Measurements from ENCODE around the gene BTBD18. TPM values are rescaled to one million over a fixed set of nuclear protein-coding genes. Genes with fewer than 3 reads are reported as not detected.

Gene BTBD18
- total and polyA plus RNA-seq, 10 of the 15 experiments (the other 5 are each of a cell fraction or from before 2014, with no cell fraction given), result 0.05 to 0.58 (median 0.19) TPM; not detected in 6

GRCh38 chr11:57712256-57713150, 39.1 kb downstream of the BTBD18 start, which contains the start of gene TMX2 (continued):
- peak; percentile 98 for TF ChIP-seq CREB1 (IDR thresholded peaks at IDR 0.05; ENCODE audit: low read depth)
- peak; percentile 42 for TF ChIP-seq MLLT1 (IDR thresholded peaks at IDR 0.05)
- 0 out of 2 replicates have a peak, but pooled peaks have one; percentile 17 for TF ChIP-seq GATAD2B (conservative IDR thresholded peaks at IDR 0.05; ENCODE audit: low read depth)
- TF ChIP-seq E4F1 (IDR thresholded peaks at IDR 0.05; ENCODE audit: borderline replicate concordance, partially characterized antibody), result peak; percentile 43
- peak; percentile 73 for TF ChIP-seq ZNF384 (IDR thresholded peaks at IDR 0.05; ENCODE audit: borderline replicate concordance, low read depth, low read length)
- no peak for TF ChIP-seq USF2 (IDR thresholded peaks at IDR 0.05; ENCODE audit: borderline replicate concordance, low read depth, low read length)
- TF ChIP-seq SIX5 (IDR thresholded peaks at IDR 0.05; ENCODE audit: low read depth, low read length, severe bottlenecking), result peak; percentile 42
- TF ChIP-seq PAX5 (IDR thresholded peaks at IDR 0.05; ENCODE audit: borderline replicate concordance, low read depth, low read length), result 0 out of 2 replicates have a peak, but pooled peaks have one; percentile 34
- peak; percentile 94 for TF ChIP-seq NFYB (IDR thresholded peaks at IDR 0.05; ENCODE audit: insufficient read depth, low read depth, low read length)
- TF ChIP-seq MAX (IDR thresholded peaks at IDR 0.05; ENCODE audit: low read depth, low read length), result 0 out of 2 replicates have a peak, but pooled peaks have one; percentile 51
- TF ChIP-seq ZBTB40 (IDR thresholded peaks at IDR 0.05; ENCODE audit: borderline replicate concordance), result peak; percentile 99
- peak; percentile 91 for TF ChIP-seq PBX3 (IDR thresholded peaks at IDR 0.05; ENCODE audit: insufficient replicate concordance, low read depth, low read length)
- peak; percentile 85 for TF ChIP-seq FOS (IDR thresholded peaks at IDR 0.05; ENCODE audit: borderline replicate concordance, extremely low read depth, insufficient read length)
